Fibroblast of mammary gland (primary cell): ENCODE results near the gene TBCD.

ENCODE experiments used
- DNase-seq: peaks from one replicate; pipeline ENCODE4 v3.0.0-alpha.2; 2010; ENCODE audit warnings: low read depth
- H3K4me3 ChIP-seq: 2 replicates; pipeline ENCODE4 v1.5.1; 2011; ENCODE audit warnings: low read depth, mild to moderate bottlenecking, low read length, moderate library complexity; ENCODE audit not compliant: control insufficient read depth
- CTCF ChIP-seq: conservative IDR thresholded peaks from 2 replicates; pipeline ENCODE4 v1.5.1; 2011; ENCODE audit warnings: low read depth, low read length, inconsistent platforms; ENCODE audit not compliant: control insufficient read depth, insufficient read depth

TBCD gene

GRCh38 chr17:82823004-82823403 is 71.1 kb downstream of the TBCD start:
- H3K4me3 ChIP-seq, result no peak overlapping the region
- no peak for DNase-seq
- TF ChIP-seq CTCF, result no peak

- TF ChIP-seq CTCF, result no peak
- no peak overlapping the region for H3K4me3 ChIP-seq
- no peak for DNase-seq
These were observed 73.8 kb downstream of the TBCD start for GRCh38 chr17:82825540-82826124.

GRCh38 chr17:82826211-82826610 is 74.3 kb downstream of the TBCD start:
- no peak for TF ChIP-seq CTCF
- no peak overlapping the region for H3K4me3 ChIP-seq
- DNase-seq, result no peak

GRCh38 chr17:82826956-82827355 is 75.1 kb downstream of the TBCD start:
- H3K4me3 ChIP-seq, result no peak overlapping the region
- no peak for DNase-seq
- no peak for TF ChIP-seq CTCF

GRCh38 chr17:82828875-82829487 is 77.1 kb downstream of the TBCD start:
- TF ChIP-seq CTCF, result no peak
- H3K4me3 ChIP-seq, result no peak overlapping the region
- no peak for DNase-seq

- no peak overlapping the region for H3K4me3 ChIP-seq
- peak; percentile 62 for DNase-seq
- TF ChIP-seq CTCF, result no peak
These were observed 78.4 kb downstream of the TBCD start for GRCh38 chr17:82830249-82830661.
